Neural crest cell (in vitro differentiated cells): Measurements from ENCODE around the gene HS6ST1. TPM values are rescaled to one million over a fixed set of nuclear protein-coding genes. Genes with fewer than 3 reads are reported as not detected.

Experiments used
- DNase-seq: peaks from one replicate; pipeline ENCODE4 v3.0.0; 2021; ENCODE audit warnings: low read depth, mixed read lengths, low spot score
- H3K27ac Mint-ChIP-seq: one replicate; pipeline ENCODE4 v1.8.0; 2021; ENCODE audit warnings: mild to moderate bottlenecking, mixed read lengths; ENCODE audit not compliant: unreplicated experiment
- H3K27me3 Mint-ChIP-seq: 2 replicates; pipeline ENCODE4 v1.8.0; 2021; ENCODE audit warnings: low read depth, mild to moderate bottlenecking, mixed read lengths
- H3K36me3 Mint-ChIP-seq: 2 replicates; pipeline ENCODE4 v1.8.0; 2021; ENCODE audit warnings: low read depth, mild to moderate bottlenecking, mixed read lengths
- H3K4me1 Mint-ChIP-seq: 2 replicates; pipeline ENCODE4 v1.8.0; 2021; ENCODE audit warnings: mixed read lengths
- H3K4me3 Mint-ChIP-seq: one replicate; pipeline ENCODE4 v1.8.0; 2021; ENCODE audit warnings: mild to moderate bottlenecking, mixed read lengths
- H3K9me3 Mint-ChIP-seq: 2 replicates; pipeline ENCODE4 v1.8.0; 2021; ENCODE audit warnings: mixed read lengths
- CTCF ChIP-seq: fragments of 200-600 bp; sonication (generic); conservative IDR thresholded peaks from 2 replicates; pipeline ENCODE4 v1.5.0; 2021; ENCODE audit warnings: antibody characterized with exemption, mild to moderate bottlenecking
- total RNA-seq: library from RNA; stranded (reverse); gene quantifications from 2 replicates; pipeline ENCODE4 v1.2.1, GENCODE V29; 2021

HS6ST1 gene
- total RNA-seq, 1 donor from 2014 or later = 39.8 TPM

- TF ChIP-seq CTCF = no peak
- Mint-ChIP-seq H3K27me3 (no peaks in the 10 kb centered on the region), H3K36me3 (peaks cover 3% of the 10 kb centered on the region), H3K4me3 (no peak overlapping the region), H3K9me3 (no peaks in the 10 kb centered on the region), H3K27ac (peak overlapping the region; percentile 57), H3K4me1 (peaks cover 11% of the 10 kb centered on the region)
- no peak for DNase-seq
These were observed 29.9 kb downstream of the HS6ST1 start for GRCh38 chr2:128288781-128289180.

- no peak for DNase-seq
- peaks cover 3% of the 10 kb centered on the region for H3K36me3 Mint-ChIP-seq
These were observed 30.6 kb downstream of the HS6ST1 start for GRCh38 chr2:128287780-128288735.

GRCh38 chr2:128286905-128287779 is 31.5 kb downstream of the HS6ST1 start:
- Mint-ChIP-seq H3K4me1 (peaks cover 11% of the 10 kb centered on the region), H3K4me3 (no peak overlapping the region), H3K27me3 (no peaks in the 10 kb centered on the region), H3K27ac (no peak overlapping the region), H3K36me3 (peaks cover 3% of the 10 kb centered on the region), H3K9me3 (no peaks in the 10 kb centered on the region)
- DNase-seq = no peak
- TF ChIP-seq CTCF = no peak

More at GRCh38 chr2:128287780-128288735, 30.6 kb downstream of the HS6ST1 start:
- no peak for TF ChIP-seq CTCF
- Mint-ChIP-seq H3K27me3 (no peaks in the 10 kb centered on the region), H3K4me1 (peaks cover 11% of the 10 kb centered on the region), H3K9me3 (no peaks in the 10 kb centered on the region), H3K27ac (peak overlapping the region; percentile 57), H3K4me3 (no peak overlapping the region)

- peaks cover 11% of the 10 kb centered on the region for H3K4me1 Mint-ChIP-seq
- no peak for DNase-seq
- H3K27ac Mint-ChIP-seq = no peak overlapping the region
- H3K36me3 Mint-ChIP-seq = peaks cover 3% of the 10 kb centered on the region
- no peaks in the 10 kb centered on the region for H3K27me3 Mint-ChIP-seq
- no peak overlapping the region for H3K4me3 Mint-ChIP-seq
- H3K9me3 Mint-ChIP-seq = no peaks in the 10 kb centered on the region
- no peak for TF ChIP-seq CTCF
These were observed 32.5 kb downstream of the HS6ST1 start for GRCh38 chr2:128286011-128286721.

GRCh38 chr2:128285329-128285931 is 33.2 kb downstream of the HS6ST1 start:
- H3K4me1 Mint-ChIP-seq = peaks cover 10% of the 10 kb centered on the region
- H3K9me3 Mint-ChIP-seq = no peaks in the 10 kb centered on the region
- H3K4me3 Mint-ChIP-seq = no peak overlapping the region
- H3K27ac Mint-ChIP-seq = no peak overlapping the region
- DNase-seq = no peak
- peaks cover 2% of the 10 kb centered on the region for H3K36me3 Mint-ChIP-seq
- H3K27me3 Mint-ChIP-seq = no peaks in the 10 kb centered on the region
- no peak for TF ChIP-seq CTCF
